Karpas-422 (cell line): ENCODE data around the gene KRTAP1-3. TPM values are rescaled to one million over a fixed set of nuclear protein-coding genes. Genes with fewer than 3 reads are reported as not detected.

Source experiments
- DNase-seq: peaks from one replicate; pipeline ENCODE4 v3.0.0-alpha.2; 2015
- H2AFZ ChIP-seq: fragments of 200-600 bp; sonication (generic); 2 replicates; pipeline ENCODE4 v1.6.1; 2014; ENCODE audit warnings: antibody characterized with exemption, low read length, mixed read lengths
- H3K27ac ChIP-seq: fragments of 200-600 bp; sonication (generic); 2 replicates; pipeline ENCODE4 v1.5.1; 2014; ENCODE audit warnings: mild to moderate bottlenecking, low read length, moderate library complexity
- H3K27me3 ChIP-seq: fragments of 200-600 bp; sonication (generic); 2 replicates; pipeline ENCODE4 v1.6.1; 2014; ENCODE audit warnings: low read length, mixed read lengths
- H3K36me3 ChIP-seq: fragments of 200-600 bp; sonication (generic); 2 replicates; pipeline ENCODE4 v1.6.1; 2014; ENCODE audit warnings: low read length, mixed read lengths; ENCODE audit not compliant: insufficient read depth
- H3K4me1 ChIP-seq: fragments of 200-600 bp; sonication (generic); 2 replicates; pipeline ENCODE4 v1.6.1; 2014; ENCODE audit warnings: mild to moderate bottlenecking, low read length, mixed read lengths
- H3K4me2 ChIP-seq: fragments of 200-600 bp; sonication (generic); 2 replicates; pipeline ENCODE4 v1.6.1; 2014; ENCODE audit warnings: low read length, low read depth, mild to moderate bottlenecking; ENCODE audit not compliant: poor library complexity, severe bottlenecking
- H3K4me3 ChIP-seq: fragments of 200-600 bp; sonication (generic); 2 replicates; pipeline ENCODE4 v1.5.1; 2014; ENCODE audit warnings: mild to moderate bottlenecking, antibody characterized with exemption, low read length, mixed read lengths
- H3K79me2 ChIP-seq: fragments of 200-600 bp; sonication (generic); 2 replicates; pipeline ENCODE4 v1.6.1; 2014; ENCODE audit warnings: mild to moderate bottlenecking, low read length, mixed read lengths
- H3K9ac ChIP-seq: fragments of 200-600 bp; sonication (generic); 2 replicates; pipeline ENCODE4 v1.6.0; 2014; ENCODE audit warnings: low read length
- H3K9me2 ChIP-seq: fragments of 200-600 bp; sonication (generic), shearing (Covaris generic); replicated peaks from 2 replicates; pipeline ENCODE4 v1.6.0; 2014; ENCODE audit warnings: mild to moderate bottlenecking, low read length, moderate library complexity; ENCODE audit not compliant: insufficient read depth
- H3K9me3 ChIP-seq: fragments of 300-700, 200-600 bp; sonication (generic); 2 replicates; pipeline ENCODE4 v1.6.1; 2014; ENCODE audit warnings: low read length, mixed read lengths
- H4K20me1 ChIP-seq: fragments of 200-600 bp; sonication (generic); 2 replicates; pipeline ENCODE4 v1.6.1; 2014; ENCODE audit warnings: mild to moderate bottlenecking, antibody characterized with exemption, low read length, low read depth; ENCODE audit not compliant: insufficient read depth
- total RNA-seq: library from RNA; depleted of rRNA; stranded (reverse); fragments of >200 nt; shearing (Covaris generic); gene quantifications from 2 replicates; pipeline ENCODE4 v1.2.3, GENCODE V29; 2014; ENCODE audit warnings: low replicate concordance

KRTAP1-3 gene
- total RNA-seq, 1 experiment from 2014 or later = not detected

GRCh38 chr17:40997361-40997760 is 37.3 kb downstream of the KRTAP1-3 start:
- H3K9me2 ChIP-seq = no peaks in the 10 kb centered on the region
- no peaks in the 10 kb centered on the region for H3K4me1 ChIP-seq
- no peak overlapping the region for H3K4me2 ChIP-seq
- H4K20me1 ChIP-seq = no peaks in the 10 kb centered on the region
- no peaks in the 10 kb centered on the region for H3K36me3 ChIP-seq
- H3K79me2 ChIP-seq = no peaks in the 10 kb centered on the region
- no peak overlapping the region for H3K9ac ChIP-seq
- H3K4me3 ChIP-seq = no peak overlapping the region
- no peak overlapping the region for H3K27ac ChIP-seq
- no peak overlapping the region for H2AFZ ChIP-seq
- no peaks in the 10 kb centered on the region for H3K9me3 ChIP-seq
- H3K27me3 ChIP-seq = no peaks in the 10 kb centered on the region; the same call in 1 of the 2 replicates
- no peak for DNase-seq

GRCh38 chr17:40996829-40997228 is 37.8 kb downstream of the KRTAP1-3 start:
- H3K4me2 ChIP-seq = no peak overlapping the region
- H3K9me3 ChIP-seq = no peaks in the 10 kb centered on the region
- no peaks in the 10 kb centered on the region for H3K36me3 ChIP-seq
- no peaks in the 10 kb centered on the region for H3K4me1 ChIP-seq
- no peak for DNase-seq
- no peaks in the 10 kb centered on the region for H4K20me1 ChIP-seq
- H3K9me2 ChIP-seq = no peaks in the 10 kb centered on the region
- no peak overlapping the region for H3K9ac ChIP-seq
- H2AFZ ChIP-seq = no peak overlapping the region
- no peak overlapping the region for H3K27ac ChIP-seq
- no peaks in the 10 kb centered on the region for H3K79me2 ChIP-seq
- H3K4me3 ChIP-seq = no peak overlapping the region
- H3K27me3 ChIP-seq = no peaks in the 10 kb centered on the region; the same call in 1 of the 2 replicates

GRCh38 chr17:40995116-40995515 is 39.6 kb downstream of the KRTAP1-3 start:
- H3K4me1 ChIP-seq = no peaks in the 10 kb centered on the region
- H3K9ac ChIP-seq = no peak overlapping the region
- no peaks in the 10 kb centered on the region for H4K20me1 ChIP-seq
- no peak for DNase-seq
- H3K9me3 ChIP-seq = no peaks in the 10 kb centered on the region
- H3K4me2 ChIP-seq = no peak overlapping the region
- H3K9me2 ChIP-seq = no peaks in the 10 kb centered on the region
- no peaks in the 10 kb centered on the region for H3K79me2 ChIP-seq
- no peaks in the 10 kb centered on the region; the same call in 1 of the 2 replicates for H3K27me3 ChIP-seq
- no peak overlapping the region for H2AFZ ChIP-seq
- no peaks in the 10 kb centered on the region for H3K36me3 ChIP-seq
- no peak overlapping the region for H3K4me3 ChIP-seq
- H3K27ac ChIP-seq = no peak overlapping the region

GRCh38 chr17:40993839-40994238 is 40.8 kb downstream of the KRTAP1-3 start, which contains the start of gene KRTAP3-3:
TSS of gene KRTAP3-3 (minus strand) at chr17:40994164. CDS start at chr17:40994097, 67 bp downstream.
- H3K9me3 ChIP-seq = no peaks in the 10 kb centered on the region
- no peak within 1 kb of the TSS for H3K27ac ChIP-seq
- no peaks in the 10 kb centered on the region for H3K79me2 ChIP-seq
- no peaks in the 10 kb centered on the region for H3K4me1 ChIP-seq
- H3K9me2 ChIP-seq = no peaks in the 10 kb centered on the region
- no peaks in the 10 kb centered on the region for H4K20me1 ChIP-seq
- H3K4me3 ChIP-seq = no peak within 1 kb of the TSS
- H3K4me2 ChIP-seq = no peak within 1 kb of the TSS
- H3K9ac ChIP-seq = no peak within 1 kb of the TSS
- H3K27me3 ChIP-seq = no peaks in the 10 kb centered on the region; the same call in 1 of the 2 replicates
- no peaks in the 10 kb centered on the region for H3K36me3 ChIP-seq
- DNase-seq = no peak
- no peak within 1 kb of the TSS for H2AFZ ChIP-seq

- Histone ChIP-seq H3K4me3 (no peak overlapping the region), H3K27me3 (no peaks in the 10 kb centered on the region; the same call in 1 of the 2 replicates), H3K9ac (no peak overlapping the region), H2AFZ (no peak overlapping the region), H3K9me3 (no peaks in the 10 kb centered on the region), H3K36me3 (no peaks in the 10 kb centered on the region), H4K20me1 (no peaks in the 10 kb centered on the region), H3K4me1 (no peaks in the 10 kb centered on the region), H3K27ac (no peak overlapping the region), H3K79me2 (no peaks in the 10 kb centered on the region), H3K4me2 (no peak overlapping the region), H3K9me2 (no peaks in the 10 kb centered on the region)
- no peak for DNase-seq
Measured at GRCh38 chr17:40993084-40993483, 41.6 kb downstream of the KRTAP1-3 start.

GRCh38 chr17:40992666-40993065 is 42.0 kb downstream of the KRTAP1-3 start:
- Histone ChIP-seq H4K20me1 (no peaks in the 10 kb centered on the region), H3K79me2 (no peaks in the 10 kb centered on the region), H3K9me3 (no peaks in the 10 kb centered on the region), H2AFZ (no peak overlapping the region), H3K27me3 (no peaks in the 10 kb centered on the region; the same call in 1 of the 2 replicates), H3K36me3 (no peaks in the 10 kb centered on the region), H3K9me2 (no peaks in the 10 kb centered on the region), H3K9ac (no peak overlapping the region), H3K4me2 (no peak overlapping the region), H3K4me3 (no peak overlapping the region), H3K27ac (no peak overlapping the region), H3K4me1 (no peaks in the 10 kb centered on the region)
- no peak for DNase-seq

GRCh38 chr17:40986920-40987319 is 47.8 kb downstream of the KRTAP1-3 start:
- Histone ChIP-seq H3K4me2 (no peak overlapping the region), H3K27ac (no peak overlapping the region), H3K4me3 (no peak overlapping the region), H3K9me3 (no peaks in the 10 kb centered on the region), H3K9me2 (no peaks in the 10 kb centered on the region), H3K79me2 (no peaks in the 10 kb centered on the region), H3K36me3 (no peaks in the 10 kb centered on the region), H4K20me1 (no peaks in the 10 kb centered on the region), H3K9ac (no peak overlapping the region), H3K27me3 (no peaks in the 10 kb centered on the region), H3K4me1 (no peaks in the 10 kb centered on the region), H2AFZ (no peak overlapping the region)
- DNase-seq = no peak

GRCh38 chr17:40984226-40984625 is 50.4 kb downstream of the KRTAP1-3 start, which contains the start of gene KRT40:
TSS of gene KRT40 (minus strand) at chr17:40984326. CDS start at chr17:40984273, 53 bp downstream.
- Histone ChIP-seq H2AFZ (no peak within 1 kb of the TSS), H3K4me3 (no peak within 1 kb of the TSS), H3K79me2 (no peaks in the 10 kb centered on the region), H3K36me3 (no peaks in the 10 kb centered on the region), H3K27me3 (no peaks in the 10 kb centered on the region), H3K9me3 (no peaks in the 10 kb centered on the region), H3K4me1 (no peaks in the 10 kb centered on the region), H3K4me2 (no peak within 1 kb of the TSS), H3K27ac (no peak within 1 kb of the TSS), H3K9me2 (no peaks in the 10 kb centered on the region), H3K9ac (no peak within 1 kb of the TSS), H4K20me1 (no peaks in the 10 kb centered on the region)
- DNase-seq = no peak
